NOMO-1 treated with dmso at 0.1 percent for 144 hours (cell line): ENCODE results near the gene DIP2C.
A peak's percentile ranks its signal among the peaks of the same experiment; 100 is the strongest.
"Not testable (repeated sequence)": the region's sequence is repeated elsewhere in the genome, so short reads cannot be mapped to it uniquely, and the experiment has no call there.

Experiments used
- DNase-seq: peaks from one replicate; lab custom pipeline; 2025; ENCODE audit not compliant: unreplicated experiment; lab: John Stamatoyannopoulos, UW

DIP2C gene

DNA sequence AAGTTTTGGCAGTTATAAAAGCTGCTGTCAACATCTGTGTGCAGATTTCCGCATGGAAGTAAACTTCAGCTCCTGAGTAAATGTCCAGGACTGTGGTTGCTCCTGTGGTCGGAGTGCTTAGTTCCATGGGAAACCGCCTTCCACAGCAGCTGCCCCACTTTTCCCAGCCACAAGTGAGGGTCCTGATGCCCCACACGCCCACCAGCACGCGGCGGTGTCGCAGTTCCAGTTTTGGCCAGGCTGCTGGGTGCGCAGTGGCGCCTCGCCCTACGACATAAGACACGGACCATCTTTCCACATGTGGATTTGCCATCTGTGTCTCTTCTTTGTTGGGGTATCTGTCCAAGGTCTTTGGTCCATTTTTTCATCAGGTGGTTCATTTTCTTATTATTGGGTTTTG lies 167.1 kb downstream of the DIP2C start:
- no peak for DNase-seq

GRCh38 chr10:521261-522250 lies 167.9 kb downstream of the DIP2C start:
- DNase-seq = no peak

- no peak for DNase-seq
Measured at GRCh38 chr10:520402-520787, 169.1 kb downstream of the DIP2C start.

DNA sequence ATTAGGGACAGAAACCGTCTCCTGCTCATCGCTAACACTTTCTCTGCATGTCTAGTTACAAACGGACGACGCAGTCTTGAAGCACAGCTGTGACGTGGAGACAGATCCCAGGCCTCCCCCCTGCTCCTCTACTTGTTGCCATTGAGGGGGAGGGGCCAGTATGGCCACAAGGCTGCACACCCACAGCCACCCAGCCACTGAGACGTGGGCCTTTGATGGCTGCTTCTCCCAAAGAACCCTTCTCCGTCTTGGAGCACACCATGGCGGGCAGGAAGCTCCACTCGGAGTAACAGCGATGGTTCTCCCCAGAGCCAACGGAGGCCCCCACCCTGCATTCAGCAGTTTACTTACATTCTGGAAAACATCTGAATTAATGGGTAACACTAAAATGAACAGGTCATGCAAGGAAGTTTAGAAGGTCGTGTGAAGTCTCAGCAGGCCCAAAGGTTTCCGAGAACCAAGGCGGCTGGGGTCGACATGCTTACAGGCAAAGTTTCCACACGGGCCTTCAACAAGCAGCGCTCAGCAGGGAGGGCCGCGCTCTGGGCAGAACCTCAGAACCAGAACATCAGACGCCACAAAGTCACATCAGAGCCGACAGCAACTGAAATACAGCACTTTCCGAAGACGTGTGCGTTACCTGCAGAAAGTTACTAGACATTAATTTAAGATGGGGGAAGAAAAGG lies 169.6 kb downstream of the DIP2C start:
- DNase-seq = no peak

DNA sequence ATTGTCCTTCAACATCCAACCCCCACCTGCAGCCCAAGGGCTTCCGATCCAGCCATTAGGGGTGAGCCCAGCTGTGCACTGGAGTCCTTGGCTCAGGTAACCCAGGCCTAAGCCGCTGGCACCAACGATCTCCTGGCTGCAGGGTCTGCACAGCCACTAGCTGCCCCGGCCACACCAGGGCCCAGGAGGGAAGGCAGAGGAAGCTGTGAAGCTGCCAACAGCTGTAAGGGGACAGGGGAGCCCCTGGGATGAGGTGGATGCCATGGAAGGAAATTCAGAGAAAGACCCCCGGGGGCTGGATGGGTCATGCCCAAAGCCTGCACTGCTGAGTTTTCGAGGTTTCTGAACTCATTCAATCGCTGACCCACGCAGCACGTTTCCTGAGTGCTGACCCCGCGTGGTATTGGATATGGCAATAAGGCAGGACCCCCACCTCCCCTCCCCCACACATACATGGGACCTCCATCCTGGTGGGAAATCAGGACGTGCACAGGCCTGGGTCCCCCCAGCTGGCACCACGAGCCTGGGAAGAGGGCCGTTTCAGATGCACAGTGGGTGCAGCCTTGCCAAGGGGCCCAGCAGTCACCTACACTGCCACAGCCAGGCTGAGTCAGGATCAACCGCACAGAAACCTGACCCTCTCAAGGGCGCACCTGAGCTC lies 170.3 kb downstream of the DIP2C start:
- DNase-seq = no peak

DNA sequence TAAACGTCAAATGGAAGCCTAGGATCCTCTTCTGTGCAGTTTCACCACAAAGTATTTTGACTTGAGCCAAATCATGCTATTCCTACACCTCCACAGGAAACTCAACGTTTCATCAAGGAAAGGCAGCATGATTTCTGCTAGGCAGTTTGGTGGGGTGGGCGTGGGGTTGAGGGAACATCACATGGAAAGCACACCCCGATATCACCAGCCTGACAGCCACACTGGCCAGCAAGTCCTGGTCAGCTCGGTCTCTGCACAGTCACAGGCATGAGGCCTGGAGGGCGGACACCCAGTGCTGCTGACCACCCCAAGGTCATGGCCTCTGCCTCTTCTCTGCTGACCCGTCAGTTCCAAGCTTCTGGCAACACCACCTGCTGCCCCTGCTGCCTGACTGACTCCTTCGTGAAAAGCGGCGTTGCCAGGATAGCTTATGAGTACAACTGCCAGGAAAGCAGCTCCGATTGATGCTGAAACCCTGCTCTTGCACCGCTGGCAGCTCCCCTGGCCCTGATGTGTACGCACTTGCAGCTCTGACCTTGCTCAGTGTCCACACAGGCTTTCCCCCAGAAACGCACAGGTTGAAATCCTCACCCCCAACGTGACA lies 171.5 kb downstream of the DIP2C start:
- no peak for DNase-seq

DNA sequence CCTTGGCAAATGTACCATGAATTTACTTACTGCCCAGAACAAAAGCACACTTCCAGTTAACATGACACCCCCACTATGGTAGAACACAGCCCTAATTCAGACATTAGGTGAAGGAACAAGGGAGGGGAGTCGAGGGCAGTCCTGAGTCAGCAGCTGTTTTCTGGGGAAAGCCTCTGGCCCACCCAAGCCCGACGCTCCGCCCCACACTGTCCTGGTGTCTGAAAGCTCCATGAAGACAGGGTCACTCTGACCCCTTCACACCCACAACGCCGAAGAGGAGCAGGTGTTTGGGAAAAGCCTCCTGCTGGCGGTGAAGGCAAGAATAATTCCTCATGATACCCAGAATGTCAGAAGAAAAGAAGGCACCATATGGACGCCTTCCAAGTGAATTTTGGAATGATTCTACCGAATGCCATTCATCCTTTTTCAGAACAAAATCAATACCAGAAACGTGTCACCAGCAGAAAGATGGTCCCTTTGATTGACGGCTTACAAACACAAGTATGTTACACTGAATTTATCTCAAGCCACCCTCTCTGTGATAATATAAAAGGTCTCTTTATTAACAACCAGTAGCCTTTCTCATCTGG lies 172.1 kb downstream of the DIP2C start:
- no peak for DNase-seq

- no peak for DNase-seq
Measured at GRCh38 chr10:516764-517163, 172.7 kb downstream of the DIP2C start.

GRCh38 chr10:515674-516073 lies 173.8 kb downstream of the DIP2C start:
- DNase-seq = no peak

GRCh38 chr10:514137-514671 lies 175.3 kb downstream of the DIP2C start:
- no peak for DNase-seq

- DNase-seq = no peak
Measured at GRCh38 chr10:513393-513792, 176.1 kb downstream of the DIP2C start.

DNA sequence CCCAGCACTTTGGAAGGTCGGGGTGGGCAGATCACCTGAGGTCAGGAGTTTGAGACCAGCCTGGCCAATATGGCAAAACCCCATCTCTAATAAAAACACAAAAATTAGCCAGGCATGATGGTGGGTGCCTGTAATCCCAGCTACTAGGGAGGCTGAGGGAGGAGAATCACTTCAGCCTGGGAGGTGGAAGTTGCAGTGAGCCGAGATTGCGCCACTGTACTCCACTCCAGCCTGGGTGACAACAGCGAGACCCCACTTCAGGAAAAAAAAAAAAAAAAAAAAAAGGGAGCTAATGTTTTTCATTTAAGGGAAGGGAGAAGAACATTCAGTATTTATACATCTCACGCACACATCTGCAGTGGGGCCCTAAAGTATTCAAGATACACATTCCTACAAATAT lies 176.8 kb downstream of the DIP2C start:
- DNase-seq = not testable (repeated sequence)

GRCh38 chr10:511849-512191 lies 177.6 kb downstream of the DIP2C start:
- DNase-seq = no peak

- DNase-seq = peak; percentile 63
Measured at GRCh38 chr10:511101-511848, 178.2 kb downstream of the DIP2C start.

GRCh38 chr10:510415-510881 lies 179.0 kb downstream of the DIP2C start:
- no peak for DNase-seq

DNA sequence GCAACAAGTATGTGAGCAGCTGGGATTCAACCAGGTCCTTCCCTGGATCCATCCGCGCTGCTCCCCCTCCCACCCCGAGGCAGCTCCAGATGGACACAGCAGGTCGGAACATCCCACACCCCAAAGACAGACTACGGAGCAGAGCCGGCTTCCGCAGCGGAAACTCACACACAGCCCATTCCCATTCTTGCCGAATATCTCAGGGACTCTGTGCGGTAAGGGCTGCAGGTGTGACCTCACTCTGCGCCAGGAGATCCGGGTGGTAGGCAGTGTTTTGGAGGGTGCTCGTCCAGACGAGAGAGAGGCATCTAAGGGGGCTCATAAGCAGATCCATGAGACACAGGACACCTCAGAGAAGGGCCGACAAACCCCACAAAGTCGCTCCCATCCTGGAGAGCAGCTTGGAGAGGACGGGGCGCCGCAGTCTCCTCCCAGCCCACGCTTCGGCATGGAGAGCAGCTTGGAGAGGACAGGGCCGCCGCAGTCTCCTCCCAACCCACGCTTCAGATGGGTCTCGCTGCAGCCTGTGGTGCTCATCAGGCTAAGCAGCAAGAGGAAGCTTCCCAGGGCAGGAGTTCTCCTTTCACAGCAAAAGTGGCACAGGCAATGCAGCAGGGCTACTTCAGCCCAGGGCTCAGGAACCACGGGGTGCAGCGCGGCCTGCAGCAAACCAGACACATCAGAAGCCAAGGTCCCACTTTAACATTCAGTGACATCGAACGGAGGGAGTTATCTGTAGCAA lies 179.9 kb downstream of the DIP2C start:
- no peak for DNase-seq

DNA sequence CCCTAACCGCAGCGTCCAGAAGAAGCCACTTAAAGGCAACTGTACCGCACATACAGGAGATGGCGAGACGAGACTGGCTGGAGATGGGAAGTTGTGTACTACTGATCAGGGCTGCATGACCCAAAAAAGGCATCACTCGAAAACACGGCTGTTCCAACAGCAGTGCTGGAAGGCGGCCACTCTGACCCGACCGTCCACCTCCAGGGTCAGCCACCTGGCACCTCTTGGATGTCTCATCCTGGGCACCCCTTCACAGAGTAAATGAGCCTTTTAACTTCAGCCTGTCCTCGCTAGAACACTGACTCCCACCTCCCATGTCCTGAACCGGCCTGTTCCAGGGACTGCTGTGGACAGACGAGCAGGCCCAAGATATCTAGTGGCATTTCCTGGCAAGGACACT lies 180.7 kb downstream of the DIP2C start:
- DNase-seq = no peak

DNA sequence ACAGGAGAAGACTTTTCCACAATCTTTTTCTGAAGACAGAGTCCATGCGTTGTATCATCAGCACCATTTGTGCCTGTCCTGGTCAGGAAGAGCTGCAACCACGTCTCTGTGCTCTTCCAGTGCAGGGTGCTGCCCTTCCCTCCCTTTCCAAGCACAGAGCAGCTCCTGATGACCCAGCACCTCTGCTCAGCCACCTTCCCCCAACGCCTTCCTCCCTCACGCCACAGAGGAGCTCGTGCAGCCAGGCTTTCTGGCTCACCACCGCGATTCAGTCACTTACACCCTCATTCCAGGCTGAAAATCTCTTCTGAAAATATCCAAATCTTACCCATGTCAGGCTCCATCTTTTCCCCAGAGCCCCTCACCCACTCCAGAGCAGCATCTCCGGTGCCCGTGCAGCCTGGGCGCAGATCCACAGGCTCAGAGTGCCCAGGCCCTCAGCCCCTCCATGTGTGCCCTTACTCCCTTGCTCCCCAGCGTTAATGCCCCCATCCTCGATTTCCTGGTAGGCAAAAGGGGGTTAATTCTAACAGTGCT lies 181.5 kb downstream of the DIP2C start:
- DNase-seq = no peak

DNA sequence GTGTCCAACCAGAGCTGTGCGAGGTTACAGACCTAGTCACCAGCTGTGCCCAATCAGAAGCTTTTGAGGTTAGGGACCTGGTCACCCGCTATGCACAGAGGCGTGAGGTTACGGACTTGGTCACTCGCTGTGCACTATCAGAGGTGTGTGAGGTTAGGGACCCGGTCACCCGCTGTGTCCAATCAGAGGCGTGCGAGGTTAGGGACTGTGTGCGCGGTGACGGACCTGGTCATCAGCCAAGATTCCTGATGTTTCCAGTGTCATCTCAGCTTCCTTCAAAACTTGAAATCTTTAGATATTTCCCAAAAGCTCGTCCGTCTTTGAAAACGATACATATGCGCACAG lies 182.1 kb downstream of the DIP2C start:
- no peak for DNase-seq
